Right ventricle myocardium inferior (tissue), 1 donor: Measurements from ENCODE around the gene FGD3. TPM values are rescaled to one million over a fixed set of nuclear protein-coding genes. Genes with fewer than 3 reads are reported as not detected.

ENCODE experiments used
- ATAC-seq: fragments of 200-7000 bp; cut with Tn5 transposase; one replicate; pipeline ENCODE4 v1.9.1; 2020; ENCODE audit warnings: mild to moderate bottlenecking, moderate library complexity
- DNase-seq: peaks from one replicate; pipeline ENCODE4 v3.0.0; 2021; ENCODE audit errors: missing footprints
- intact Hi-C: fragments of 100-400 bp; cut with DNase I; formaldehyde crosslinking; loops from one replicate; pipeline ENCODE4 v1.11.0; 2022
- total RNA-seq: library from RNA; stranded (reverse); fragmentation: NEBNext Ultra II Directional; extraction: Animal tissue kit (Norgen Biotek cat#: 25700); gene quantifications from one replicate; pipeline ENCODE4 v1.2.1, GENCODE V29; 2021
- donor health status: DM: no; HTN: yes; CAD: no; lungs with severe emphysema.

Gene FGD3
- total RNA-seq, 1 donor from 2014 or later, result 3.0 TPM

GRCh38 chr9:93037476-93037971 lies 90.2 kb downstream of the FGD3 start:
- DNase-seq (peak; percentile 63), ATAC-seq (peak; percentile 24)
- intact Hi-C loops, result no loop called here

- DNase-seq, result peak; percentile 18
- intact Hi-C loops, result no loop called here
- ATAC-seq, result no peak
Observed at GRCh38 chr9:93038918-93039317, 91.6 kb downstream of the FGD3 start.

DNA sequence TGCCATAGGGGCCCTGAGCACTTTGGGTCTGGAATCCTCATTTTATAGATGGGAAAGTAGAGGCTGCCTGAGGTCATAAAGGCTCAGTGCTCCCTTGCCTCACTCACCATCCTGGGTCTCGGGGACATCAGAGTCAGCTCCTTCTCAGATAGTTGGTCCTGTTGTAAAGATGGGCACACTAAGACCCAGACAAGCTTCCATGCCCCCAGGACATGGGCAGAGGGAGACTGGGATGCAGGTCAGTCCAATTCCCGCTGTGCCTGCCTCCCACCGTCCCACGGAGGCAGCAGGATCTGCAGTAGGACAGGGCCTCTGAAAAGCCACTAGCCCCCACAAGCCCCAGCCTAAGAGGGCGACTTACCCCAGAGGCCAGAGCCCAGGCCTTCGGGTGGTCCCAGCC lies 92.1 kb downstream of the FGD3 start:
- ATAC-seq (no peak), DNase-seq (peak; percentile 4)
- intact Hi-C loops, result no loop called here

- intact Hi-C loops, result no loop called here
- peak; percentile 47 for DNase-seq
- no peak for ATAC-seq
Observed at GRCh38 chr9:93039976-93040375, 92.7 kb downstream of the FGD3 start.

GRCh38 chr9:93040409-93040808 lies 93.1 kb downstream of the FGD3 start:
- DNase-seq, result no peak
- ATAC-seq, result no peak
- intact Hi-C loops, result no loop called here

GRCh38 chr9:93041108-93041802 lies 93.9 kb downstream of the FGD3 start:
- DNase-seq, result peak; percentile 46
- intact Hi-C loops, result no loop called here
- no peak for ATAC-seq

DNA sequence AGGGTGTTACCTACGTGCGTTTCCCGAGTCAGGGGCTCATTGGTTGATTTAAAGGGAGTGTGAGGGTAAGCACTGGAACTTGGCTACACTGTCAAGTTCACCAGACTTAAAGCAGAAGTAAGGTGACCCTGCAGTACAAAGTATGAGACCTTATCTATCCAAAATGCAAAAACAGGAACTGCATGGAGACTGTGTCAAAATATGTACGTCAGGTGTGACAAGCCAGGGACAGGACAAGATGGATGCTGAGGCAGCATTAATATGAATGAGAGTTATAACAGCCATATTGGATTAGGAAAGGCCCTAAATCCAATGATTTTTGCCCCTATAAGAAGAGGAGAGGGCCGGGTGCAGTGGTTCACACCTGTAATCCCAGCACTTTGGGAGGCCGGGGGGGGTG lies 95.8 kb downstream of the FGD3 start:
- no peak for ATAC-seq
- DNase-seq, result peak; percentile 11
- intact Hi-C loops, result no loop called here

- intact Hi-C loops, result no loop called here
- no peak for ATAC-seq
Observed at GRCh38 chr9:93045521-93045920, 98.2 kb downstream of the FGD3 start.

DNA sequence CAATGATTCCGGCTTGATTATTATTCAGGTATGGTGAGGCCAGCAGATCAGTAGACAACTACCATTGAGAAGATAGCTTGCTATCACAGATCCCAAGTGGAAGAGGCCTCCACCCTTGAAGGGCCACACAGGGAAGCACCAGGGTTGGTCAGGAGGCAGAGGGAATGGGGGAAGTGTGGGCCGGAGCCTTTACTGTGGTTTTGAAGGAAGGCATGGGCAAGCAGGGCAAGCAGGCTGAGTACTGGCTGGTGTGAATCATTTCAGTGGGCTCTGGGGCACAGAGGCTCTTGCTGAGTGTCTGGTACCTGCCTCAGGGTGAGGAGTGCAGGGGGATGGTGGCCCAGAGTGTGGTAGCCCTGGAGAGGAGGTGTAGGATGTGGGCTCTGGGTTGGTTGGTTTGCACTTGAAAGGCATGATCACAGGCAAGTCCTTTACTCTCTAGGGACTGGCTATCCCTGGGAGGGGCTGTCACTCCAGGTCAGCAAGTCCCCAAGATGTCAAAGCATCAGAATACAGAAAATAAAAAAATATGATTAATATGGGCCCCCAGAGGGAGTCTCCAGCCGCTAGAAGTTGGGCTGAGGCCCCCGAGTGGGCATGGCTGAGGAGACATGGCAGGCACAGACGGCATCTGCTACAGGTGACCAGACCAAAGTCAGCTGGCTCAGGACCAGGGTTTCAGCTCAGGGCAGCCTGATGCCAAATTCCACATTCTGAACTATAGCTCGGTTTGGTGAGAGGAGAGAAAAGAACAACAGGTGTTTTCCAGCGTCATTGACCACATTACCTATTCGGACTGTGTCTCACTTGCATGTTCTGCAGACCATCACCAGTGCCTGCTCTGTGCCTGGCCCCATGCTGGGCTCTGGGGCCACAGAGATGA lies 101.5 kb downstream of the FGD3 start:
- DNase-seq, result peak; percentile 7
- ATAC-seq, result no peak
- intact Hi-C loops, result no loop called here

More at GRCh38 chr9:93045521-93045920, 98.2 kb downstream of the FGD3 start:
- no peak for DNase-seq

- DNase-seq, result no peak
- ATAC-seq, result no peak
- intact Hi-C loops, result no loop called here
Observed at GRCh38 chr9:93049491-93049890, 102.2 kb downstream of the FGD3 start.

DNA sequence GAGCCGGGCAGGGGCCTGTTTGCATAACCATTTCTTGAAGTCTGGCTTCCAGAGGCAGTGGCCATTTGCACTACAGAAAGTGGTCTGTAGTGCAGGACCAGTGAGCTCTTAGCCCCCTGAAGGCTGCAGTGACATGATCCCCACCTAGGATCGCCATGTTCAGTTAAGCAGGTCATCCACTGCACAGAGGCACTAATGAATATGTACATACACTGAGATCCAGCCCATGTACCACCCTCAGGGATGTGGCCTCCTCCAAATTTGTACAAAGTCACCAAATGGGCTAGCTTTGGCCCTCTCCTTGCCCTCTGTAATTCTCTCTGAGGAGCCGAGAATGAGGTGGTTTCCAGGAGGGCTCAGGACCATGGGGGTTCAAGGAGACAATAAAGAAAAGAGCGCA lies 102.9 kb downstream of the FGD3 start:
- ATAC-seq, result no peak
- no peak for DNase-seq
- intact Hi-C loops, result no loop called here

DNA sequence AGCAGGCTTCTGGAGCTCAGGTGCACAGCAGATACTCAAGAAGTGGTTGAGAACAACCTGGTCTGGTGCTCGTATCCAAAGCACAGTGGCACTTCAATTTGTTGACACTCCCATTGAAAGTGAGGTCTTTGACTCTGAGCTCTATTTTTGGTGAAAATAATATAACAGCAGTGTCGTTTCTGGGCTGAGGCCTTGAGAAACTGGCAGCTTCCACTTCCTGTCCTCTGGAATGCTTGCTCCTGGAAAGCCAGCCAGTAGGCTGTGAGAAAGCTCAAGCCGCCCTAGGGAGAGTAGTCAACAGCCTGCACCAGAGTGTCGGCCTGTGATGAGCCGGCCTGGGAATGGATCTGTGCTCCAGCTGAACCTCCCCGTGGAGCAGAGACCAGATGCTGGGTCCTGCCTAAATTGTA lies 104.4 kb downstream of the FGD3 start:
- ATAC-seq (peak; percentile 80), DNase-seq (no peak)

GRCh38 chr9:93052791-93053540 lies 105.6 kb downstream of the FGD3 start:
- intact Hi-C loops, result no loop called here
- ATAC-seq, result no peak
- DNase-seq, result no peak

More for the DNA sequence above, 104.4 kb downstream of the FGD3 start:
- intact Hi-C loops, result no loop called here

- DNase-seq (no peak), ATAC-seq (no peak)
- intact Hi-C loops, result no loop called here
Observed at GRCh38 chr9:93053781-93054331, 106.5 kb downstream of the FGD3 start.

- DNase-seq, result no peak
- no peak for ATAC-seq
- intact Hi-C loops, result no loop called here
Observed at GRCh38 chr9:93054758-93055704, 107.7 kb downstream of the FGD3 start.

GRCh38 chr9:93057042-93057702 lies 109.8 kb downstream of the FGD3 start:
- DNase-seq, result no peak
- intact Hi-C loops, result no loop called here
- no peak for ATAC-seq

DNA sequence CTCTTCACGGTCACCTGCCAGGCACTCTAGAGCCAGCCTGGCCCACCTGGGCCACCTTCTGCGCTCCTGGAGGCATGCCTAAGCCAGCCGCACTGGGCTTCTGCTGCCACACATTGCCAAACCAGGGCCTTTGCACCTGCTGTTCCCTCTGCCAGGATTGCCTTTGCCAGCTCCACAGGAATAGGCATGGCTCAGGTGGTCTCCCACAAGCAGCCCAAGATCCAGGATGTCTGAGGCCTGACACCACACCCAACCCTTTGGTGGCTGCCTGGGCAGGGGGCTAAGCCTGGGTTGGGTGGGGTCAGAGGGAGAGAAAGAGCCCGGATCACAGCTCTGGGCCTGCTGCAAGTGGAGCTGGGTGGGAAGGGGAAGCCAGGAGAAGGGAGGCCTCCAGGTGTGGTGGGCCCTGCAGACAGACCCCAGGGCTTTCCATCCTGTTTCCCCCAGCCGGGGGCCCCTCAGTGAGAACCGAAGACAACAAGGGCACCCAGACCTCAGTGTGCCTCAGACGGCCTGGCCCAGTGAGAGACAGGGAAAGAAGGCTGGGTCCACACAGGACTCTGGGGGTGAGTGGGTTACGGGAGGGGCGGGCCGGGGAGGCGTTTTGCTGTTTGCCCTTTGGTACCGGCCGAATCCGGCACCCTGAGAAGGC lies 110.5 kb downstream of the FGD3 start:
- ATAC-seq, result no peak
- intact Hi-C loops, result no loop called here
- DNase-seq, result no peak
